Measurements from ENCODE around the gene CMAS.
A peak's percentile ranks its signal among the peaks of the same experiment; 100 is the strongest.

The CMAS gene

DNA sequence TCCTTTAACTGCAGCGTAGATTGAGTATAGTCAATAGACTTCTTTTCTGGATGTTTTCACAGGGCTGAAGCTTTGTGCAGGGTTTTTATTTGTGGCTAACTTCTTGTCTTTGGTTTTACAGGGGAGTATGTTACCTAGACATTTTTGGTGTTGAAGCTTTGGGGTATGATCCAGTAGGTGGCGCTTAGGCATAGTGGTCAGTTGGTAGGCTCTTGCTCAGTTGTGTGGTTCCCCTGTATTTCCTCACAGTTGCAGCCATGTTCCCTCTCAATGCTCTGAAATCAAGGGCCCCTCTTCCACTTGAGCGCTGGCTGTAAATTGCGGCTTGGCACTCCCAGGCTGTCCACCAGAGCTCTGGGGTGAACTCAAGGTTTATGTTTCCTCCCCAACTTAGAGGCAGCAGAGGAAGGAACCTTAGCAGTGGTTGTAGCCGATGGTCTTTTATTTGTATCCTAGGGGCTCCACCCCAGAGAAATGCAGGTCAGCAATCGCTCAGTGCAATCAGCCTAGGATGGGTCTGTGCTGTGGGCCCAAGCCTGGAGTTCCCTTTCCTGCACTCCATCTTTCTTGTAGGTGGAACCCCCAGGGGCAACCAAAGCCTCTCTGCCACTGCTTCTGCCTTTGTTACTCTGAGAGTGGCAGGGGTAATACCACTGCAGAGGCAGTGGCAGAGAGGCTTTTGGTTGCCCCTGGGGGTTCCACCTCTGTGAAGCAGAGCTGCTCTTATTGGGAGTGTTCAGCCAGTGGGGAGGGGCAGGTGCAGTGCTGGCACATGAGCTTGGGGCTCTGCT lies 55.1 kb downstream of the CMAS start:
- no peaks in the 10 kb centered on the region for H3K36me3 ChIP-seq (ENCODE audit: insufficient read depth, low read length)
- no peak overlapping the region for H3K9ac ChIP-seq (ENCODE audit: low read depth, low read length)
- TF ChIP-seq, protein P1, sequence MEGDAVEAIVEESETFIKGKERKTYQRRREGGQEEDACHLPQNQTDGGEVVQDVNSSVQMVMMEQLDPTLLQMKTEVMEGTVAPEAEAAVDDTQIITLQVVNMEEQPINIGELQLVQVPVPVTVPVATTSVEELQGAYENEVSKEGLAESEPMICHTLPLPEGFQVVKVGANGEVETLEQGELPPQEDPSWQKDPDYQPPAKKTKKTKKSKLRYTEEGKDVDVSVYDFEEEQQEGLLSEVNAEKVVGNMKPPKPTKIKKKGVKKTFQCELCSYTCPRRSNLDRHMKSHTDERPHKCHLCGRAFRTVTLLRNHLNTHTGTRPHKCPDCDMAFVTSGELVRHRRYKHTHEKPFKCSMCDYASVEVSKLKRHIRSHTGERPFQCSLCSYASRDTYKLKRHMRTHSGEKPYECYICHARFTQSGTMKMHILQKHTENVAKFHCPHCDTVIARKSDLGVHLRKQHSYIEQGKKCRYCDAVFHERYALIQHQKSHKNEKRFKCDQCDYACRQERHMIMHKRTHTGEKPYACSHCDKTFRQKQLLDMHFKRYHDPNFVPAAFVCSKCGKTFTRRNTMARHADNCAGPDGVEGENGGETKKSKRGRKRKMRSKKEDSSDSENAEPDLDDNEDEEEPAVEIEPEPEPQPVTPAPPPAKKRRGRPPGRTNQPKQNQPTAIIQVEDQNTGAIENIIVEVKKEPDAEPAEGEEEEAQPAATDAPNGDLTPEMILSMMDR (IDR thresholded peaks at IDR 0.05; ENCODE audit: borderline replicate concordance, extremely low read depth, low read length, poor library complexity, severe bottlenecking): no peak
- no peak for TF ChIP-seq EZH2 (IDR thresholded peaks at IDR 0.05; ENCODE audit: borderline replicate concordance, low read depth, low read length, severe bottlenecking)
- H3K27ac ChIP-seq (ENCODE audit: low read length): no peak overlapping the region
- H3K4me1 ChIP-seq (ENCODE audit: insufficient read depth, low read length): no peaks in the 10 kb centered on the region
- ATAC-seq (ENCODE audit: insufficient read depth, low read depth) (no peak; the same call in 2 of the 3 replicates), DNase-seq (peak; percentile 12)
- H3K4me2 ChIP-seq (ENCODE audit: insufficient read depth, low read length): no peak overlapping the region
- no peaks in the 10 kb centered on the region for H4K20me1 ChIP-seq (ENCODE audit: insufficient read depth, low read length)
- H3K27me3 ChIP-seq (ENCODE audit: insufficient read depth, low read length, poor library complexity): no peaks in the 10 kb centered on the region
- H2AFZ ChIP-seq (ENCODE audit: low read depth, low read length): no peak overlapping the region
- no peaks in the 10 kb centered on the region for H3K9me3 ChIP-seq (ENCODE audit: insufficient read depth, low read length, severe bottlenecking)
- no peak overlapping the region for H3K4me3 ChIP-seq (ENCODE audit: low read depth in 1 of 2, low read length in 2 of 2)
- H3K79me2 ChIP-seq (ENCODE audit: insufficient read depth, low read length): no peaks in the 10 kb centered on the region

DNA sequence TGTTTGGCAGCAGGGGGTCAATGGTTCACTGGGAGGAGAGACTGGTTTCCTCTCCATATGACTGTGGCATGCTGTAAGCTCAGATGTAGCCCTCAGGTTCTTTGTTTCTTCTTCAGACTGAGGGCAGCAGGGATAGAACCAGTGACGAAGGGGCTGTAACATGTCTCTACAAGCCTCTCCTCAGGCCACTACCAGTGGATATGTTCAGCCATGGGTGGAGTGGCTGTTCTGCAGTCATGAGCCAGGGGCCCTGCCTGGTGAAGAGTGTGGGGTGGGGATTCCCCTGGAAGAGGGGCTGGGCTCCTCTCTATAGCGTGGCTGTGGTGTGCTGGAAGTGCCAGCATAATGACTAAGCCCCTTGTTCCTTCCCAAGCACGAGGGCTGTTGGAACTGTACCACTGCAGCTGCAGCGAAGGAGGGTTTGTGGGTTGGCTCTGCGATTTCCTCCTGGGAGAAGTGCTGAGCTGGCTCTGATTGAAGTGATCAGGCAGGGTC lies 55.8 kb downstream of the CMAS start:
- no peak for TF ChIP-seq EZH2 (IDR thresholded peaks at IDR 0.05; ENCODE audit: borderline replicate concordance, low read depth, low read length, severe bottlenecking)
- TF ChIP-seq, protein P1 (IDR thresholded peaks at IDR 0.05; ENCODE audit: borderline replicate concordance, extremely low read depth, low read length, poor library complexity, severe bottlenecking): no peak
- Histone ChIP-seq H3K4me2 (ENCODE audit: insufficient read depth, low read length) (no peak overlapping the region), H3K9ac (ENCODE audit: low read depth, low read length) (no peak overlapping the region), H3K4me1 (ENCODE audit: insufficient read depth, low read length) (no peaks in the 10 kb centered on the region), H3K4me3 (ENCODE audit: low read depth in 1 of 2, low read length in 2 of 2) (no peak overlapping the region), H3K9me3 (ENCODE audit: insufficient read depth, low read length, severe bottlenecking) (no peaks in the 10 kb centered on the region), H3K79me2 (ENCODE audit: insufficient read depth, low read length) (no peaks in the 10 kb centered on the region), H3K36me3 (ENCODE audit: insufficient read depth, low read length) (no peaks in the 10 kb centered on the region), H3K27me3 (ENCODE audit: insufficient read depth, low read length, poor library complexity) (no peaks in the 10 kb centered on the region), H3K27ac (ENCODE audit: low read length) (no peak overlapping the region), H4K20me1 (ENCODE audit: insufficient read depth, low read length) (no peaks in the 10 kb centered on the region), H2AFZ (ENCODE audit: low read depth, low read length) (no peak overlapping the region)
- ATAC-seq (ENCODE audit: insufficient read depth, low read depth): peak; percentile 87
- DNase-seq: peak; percentile 50

DNA sequence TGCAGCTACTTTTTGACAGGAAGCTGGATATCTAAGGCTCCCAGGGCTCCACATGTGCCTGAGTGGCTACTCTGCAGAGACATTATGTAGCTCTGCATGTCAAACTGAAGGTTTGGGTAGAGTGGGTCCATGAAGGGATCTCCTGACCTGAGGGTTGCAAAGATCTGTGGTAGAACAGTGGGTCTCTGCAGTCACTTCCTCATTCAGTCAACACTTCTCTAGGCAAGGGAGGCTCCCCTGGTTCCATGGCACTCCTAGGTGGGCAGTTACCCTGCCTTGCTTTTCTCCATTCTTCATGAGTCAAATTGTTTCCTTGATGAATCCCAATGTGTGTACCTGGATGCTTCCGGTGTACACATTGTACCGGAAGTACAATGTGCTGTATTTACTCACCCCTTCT lies 57.4 kb downstream of the CMAS start:
- DNase-seq (no peak), ATAC-seq (ENCODE audit: insufficient read depth, low read depth) (no peak)
- H2AFZ ChIP-seq (ENCODE audit: low read depth, low read length): no peak overlapping the region
- H3K9me3 ChIP-seq (ENCODE audit: insufficient read depth, low read length, severe bottlenecking): no peaks in the 10 kb centered on the region
- no peaks in the 10 kb centered on the region for H3K79me2 ChIP-seq (ENCODE audit: insufficient read depth, low read length)
- H3K4me1 ChIP-seq (ENCODE audit: insufficient read depth, low read length): no peaks in the 10 kb centered on the region
- no peak overlapping the region for H3K27ac ChIP-seq (ENCODE audit: low read length)
- no peaks in the 10 kb centered on the region for H3K27me3 ChIP-seq (ENCODE audit: insufficient read depth, low read length, poor library complexity)
- no peaks in the 10 kb centered on the region for H3K36me3 ChIP-seq (ENCODE audit: insufficient read depth, low read length)
- H3K4me2 ChIP-seq (ENCODE audit: insufficient read depth, low read length): no peak overlapping the region
- no peak overlapping the region for H3K9ac ChIP-seq (ENCODE audit: low read depth, low read length)
- H3K4me3 ChIP-seq (ENCODE audit: low read depth in 1 of 2, low read length in 2 of 2): no peak overlapping the region
- TF ChIP-seq, protein P1 (IDR thresholded peaks at IDR 0.05; ENCODE audit: borderline replicate concordance, extremely low read depth, low read length, poor library complexity, severe bottlenecking): no peak
- no peaks in the 10 kb centered on the region for H4K20me1 ChIP-seq (ENCODE audit: insufficient read depth, low read length)
